Tibial nerve (tissue), 4 donors: ENCODE measurements around the gene CAMK2B.

Experiments used
- CTCF ChIP-seq, 5 experiments: fragments of 200-600 bp in 3 of 5; fragments of 450-650 bp in 2 of 5; sonication (generic) in 3 of 5; IDR thresholded peaks; one replicate each; pipeline ENCODE4 v1.5.1; 2016 to 2019; ENCODE audit warnings: antibody characterized with exemption in 5 of 5, mild to moderate bottlenecking in 3 of 5, moderate library complexity in 2 of 5
- EP300 ChIP-seq, 2 donors: sonication (generic); formaldehyde crosslinking; IDR thresholded peaks; one replicate each; pipeline ENCODE4 v1.6.1; 2017; ENCODE audit warnings: antibody characterized with exemption in 2 of 2, mild to moderate bottlenecking in 1 of 2
- POLR2A ChIP-seq, 2 donors: fragments of 450-650 bp; IDR thresholded peaks; one replicate each; pipeline ENCODE4 v1.6.1; 2017; ENCODE audit warnings: antibody characterized with exemption in 2 of 2, mild to moderate bottlenecking in 2 of 2, moderate library complexity in 2 of 2

- no peak for TF ChIP-seq CTCF (IDR thresholded peaks at IDR 0.05)
- no peak for TF ChIP-seq POLR2A (IDR thresholded peaks at IDR 0.05)
- no peak for TF ChIP-seq EP300 (IDR thresholded peaks at IDR 0.05)
These were observed 5.3 kb downstream of the CAMK2B start for GRCh38 chr7:44320141-44320540.
